Psoas muscle (tissue), 8 donors: ENCODE measurements around the gene SSH3. TPM values are rescaled to one million over a fixed set of nuclear protein-coding genes. Genes with fewer than 3 reads are reported as not detected.

ENCODE experiments used
- ATAC-seq, 4 donors: fragments of 200-7000 bp; cut with Tn5 transposase; one replicate each; pipeline ENCODE4 v1.9.1; 2020; ENCODE audit warnings: moderate library complexity in 3 of 4, mild to moderate bottlenecking in 2 of 4
- DNase-seq, 2 donors: peaks; one replicate each; pipeline ENCODE4 v3.0.0-alpha.2; 2020
- H3K27ac ChIP-seq: fragments of 200-600 bp; one replicate; pipeline ENCODE4 v1.8.0; 2022
- H3K27me3 ChIP-seq, 3 donors: fragments of 200-600 bp in 1 of 3; one replicate each; pipeline versions ENCODE4 v1.6.1 to v1.8.0; 2013 to 2022; ENCODE audit warnings: low read length in 2 of 3, mild to moderate bottlenecking in 2 of 3, moderate library complexity in 1 of 3; ENCODE audit not compliant: insufficient read depth in 3 of 3
- H3K36me3 ChIP-seq, 2 donors: fragments of 200-600 bp in 1 of 2; one replicate each; pipeline versions ENCODE4 v1.6.1 to v1.8.0; 2013 to 2022; ENCODE audit warnings: low read depth in 1 of 2, mild to moderate bottlenecking in 1 of 2, moderate library complexity in 1 of 2; ENCODE audit not compliant: insufficient read depth in 1 of 2
- H3K4me1 ChIP-seq: fragments of 200-600 bp; one replicate; pipeline ENCODE4 v1.8.0; 2022
- H3K4me3 ChIP-seq: fragments of 200-600 bp; one replicate; pipeline ENCODE4 v1.8.0; 2022; ENCODE audit warnings: mild to moderate bottlenecking
- H3K9me3 ChIP-seq: fragments of 200-600 bp; one replicate; pipeline ENCODE4 v1.8.0; 2022
- CTCF ChIP-seq: fragments of 200-600 bp; IDR thresholded peaks from one replicate; pipeline ENCODE4 v1.8.0; 2022; ENCODE audit warnings: antibody characterized with exemption
- WGBS, 3 donors: extraction: QIAGEN DNeasy Blood & Tissue Kit; methylation state at CpG; one replicate each; pipeline versions ENCODE4 v1.1.6 to v1.1.7; 2013; 5-methylcytosine and 5-hydroxymethylcytosine counted together
- intact Hi-C, 2 donors: fragments of 100-400 bp; cut with DNase I; formaldehyde crosslinking; loops; one replicate each; pipeline versions ENCODE4 v1.11.0 to v1.14.2; 2022
- polyA plus RNA-seq, 3 donors: library from polyadenylated mRNA; stranded (reverse); fragments of 200-250 nt; gene quantifications; one replicate each; pipeline ENCODE4 v1.2.3, GENCODE V29; 2013
- total RNA-seq, 4 donors: library from RNA; stranded (reverse); fragmentation: NEBNext Ultra II Directional in 2 of 4; extraction: Animal tissue kit (Norgen Biotek cat#: 25700) in 2 of 4; gene quantifications; one replicate each; pipeline versions ENCODE4 v1.2.1 to v1.2.4, GENCODE V29; 2021 to 2023
- donor health status: healthy with polysubstance abuse.
- donor health status: DM: no; HTN: no; CAD: no; lungs with moderate emphysema.
- donor health status: Bipolar disorder and iron deficiency.
- donor health status: healthy.
- donor health status: DM: yes; HTN: yes; CAD: no.
- donor health status: DM: no; HTN: no; CAD: no.
- donor health status: DM: no; HTN: no; CAD: no.
- donor health status: DM: yes; HTN: yes; CAD: no.

The SSH3 gene
- total and polyA plus RNA-seq, 7 donors = 3.0 to 10.1 (median 5.0) TPM

DNA sequence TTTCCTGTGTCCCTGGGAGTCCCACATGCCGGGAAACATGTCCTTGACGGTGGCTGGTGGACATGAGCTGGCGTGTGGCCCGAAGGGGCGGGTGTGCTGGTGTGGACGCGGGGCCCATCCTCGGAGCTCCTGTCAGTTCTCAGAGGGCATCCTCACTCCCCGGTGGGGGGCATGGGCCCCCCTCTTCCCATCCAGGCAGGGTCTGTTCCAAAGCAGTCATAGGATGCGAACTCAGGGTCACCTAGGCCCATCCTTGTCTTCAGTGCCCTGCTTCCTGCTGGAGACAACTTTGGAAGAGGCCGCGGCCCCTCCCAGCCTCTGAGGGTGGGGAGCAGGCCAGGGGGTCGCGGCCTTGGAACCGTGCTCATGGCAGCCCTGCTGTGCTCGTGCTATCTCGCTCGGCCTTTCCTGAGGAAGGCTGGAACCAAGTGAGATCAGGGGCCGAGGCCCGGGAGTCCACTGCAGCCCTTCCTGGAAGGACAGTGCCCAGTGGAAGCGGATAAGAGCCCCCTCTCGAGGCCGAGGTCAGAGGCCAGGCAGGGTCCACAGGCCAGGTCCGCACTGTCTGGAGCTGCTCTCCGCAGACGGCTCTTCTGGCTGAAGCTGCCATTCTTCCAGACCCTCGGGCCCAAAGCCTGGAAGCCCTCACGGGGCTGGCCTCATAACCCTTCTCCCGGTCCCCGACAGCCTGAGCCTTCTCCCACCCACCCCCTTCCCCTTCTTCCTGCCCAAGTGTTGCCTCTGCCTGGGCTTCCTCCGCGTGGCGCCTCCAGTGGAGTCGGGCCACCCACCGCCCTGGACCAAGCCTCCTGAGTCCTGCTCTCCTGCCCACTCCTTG is 28.3 kb upstream of the SSH3 start:
- intact Hi-C loops = no loop called here
- peak; percentile 68 to 76 for DNase-seq
- no peak for ATAC-seq
- H3K27ac ChIP-seq = peak overlapping the region; percentile 71
- peaks cover 80% of the 10 kb centered on the region for H3K4me1 ChIP-seq
- 49 to 52% (median 51%) methylated on average over 34 to 35 of the region's 35 CpGs for WGBS, 3 donors
- H3K4me3 ChIP-seq = peak overlapping the region; percentile 28
- H3K27me3 ChIP-seq = no peaks in the 10 kb centered on the region
- H3K36me3 ChIP-seq = peaks cover 0 to 17% of the 10 kb centered on the region in 2 donors
- H3K9me3 ChIP-seq = no peaks in the 10 kb centered on the region
- TF ChIP-seq CTCF = no peak

DNA sequence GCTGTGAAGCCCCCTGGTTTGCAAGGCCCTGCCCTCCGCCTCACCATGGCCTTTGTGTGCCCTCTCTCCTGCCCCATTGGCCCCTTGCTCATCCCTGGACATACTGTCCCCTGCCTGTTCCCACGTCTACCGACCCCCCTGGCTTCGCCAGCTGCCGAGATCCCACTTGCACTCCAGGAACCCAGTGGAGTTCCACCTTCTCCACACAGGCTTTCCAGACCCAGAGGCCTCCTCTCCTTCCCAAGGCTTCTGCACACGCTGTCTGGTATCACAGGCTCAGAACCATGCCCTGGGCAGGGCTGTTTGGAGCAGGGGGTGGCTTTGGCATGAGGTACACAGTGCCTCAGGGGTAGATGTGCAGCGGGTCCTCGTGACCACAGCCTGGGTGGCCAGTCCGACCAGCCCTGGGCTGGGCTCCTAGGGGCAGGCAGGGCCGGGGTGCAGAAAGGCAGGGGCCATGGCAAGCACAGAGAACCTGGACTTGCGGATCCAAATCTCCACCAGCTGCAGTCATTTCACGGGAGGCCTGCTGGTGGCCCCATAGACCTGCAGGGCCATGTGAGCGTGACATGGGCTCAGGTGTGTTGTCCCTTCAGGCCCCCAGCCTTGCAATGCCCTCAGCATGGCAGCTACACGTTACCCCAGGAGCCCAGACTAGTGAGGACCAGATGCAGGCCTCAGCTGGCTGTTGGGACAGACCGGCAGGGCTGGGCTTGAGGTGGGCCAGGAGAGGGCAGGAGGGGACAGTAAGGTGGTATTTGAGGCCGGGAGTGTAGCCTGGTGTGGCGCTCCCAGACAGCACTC is 27.5 kb upstream of the SSH3 start:
- peak in 1 of 2 donors; percentile 41 for DNase-seq
- Histone ChIP-seq H3K27me3 (no peaks in the 10 kb centered on the region), H3K4me1 (peaks cover 74% of the 10 kb centered on the region), H3K4me3 (peak overlapping the region; percentile 28), H3K27ac (peak overlapping the region; percentile 71), H3K36me3 (peaks cover 0 to 25% of the 10 kb centered on the region in 2 donors), H3K9me3 (no peaks in the 10 kb centered on the region)
- WGBS, 3 donors = 71 to 84% (median 75%) methylated on average over 17 of the region's 17 CpGs
- intact Hi-C loops = no loop called here
- TF ChIP-seq CTCF = no peak
- no peak for ATAC-seq

DNA sequence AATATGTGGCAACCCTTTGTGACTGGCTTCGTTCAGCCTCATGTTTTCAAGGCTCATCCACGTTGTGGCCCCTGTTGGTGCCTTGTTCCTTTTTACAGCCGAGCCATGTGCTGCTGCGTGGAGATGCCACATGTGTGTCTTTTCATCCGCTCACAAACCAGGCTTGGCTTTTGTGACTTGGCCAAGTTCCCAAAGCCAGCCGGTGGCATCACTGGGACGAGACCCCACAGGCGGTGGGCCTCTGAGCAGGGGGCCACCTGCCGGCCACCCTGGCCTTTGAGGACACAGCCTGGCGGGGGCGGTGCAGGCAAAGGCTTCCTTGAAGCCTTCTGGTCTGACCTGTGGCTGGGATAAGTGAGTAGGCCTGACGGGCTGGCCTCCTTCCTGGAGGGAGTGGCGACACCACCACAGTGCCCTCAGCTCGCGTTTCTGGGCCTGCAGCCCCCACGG is 26.5 kb upstream of the SSH3 start:
- Histone ChIP-seq H3K36me3 (peaks cover 0 to 35% of the 10 kb centered on the region in 2 donors), H3K27me3 (no peaks in the 10 kb centered on the region), H3K4me1 (peaks cover 64% of the 10 kb centered on the region), H3K9me3 (no peaks in the 10 kb centered on the region), H3K27ac (peak overlapping the region; percentile 88), H3K4me3 (peak overlapping the region; percentile 56)
- ATAC-seq = peak; percentile 39 to 67 (median 60)
- DNase-seq = peak; percentile 63 to 72
- TF ChIP-seq CTCF = peak; percentile 24
- 25 to 26% (median 26%) methylated on average over 14 to 16 of the region's 16 CpGs for WGBS, 3 donors
- intact Hi-C loops = no loop called here

DNA sequence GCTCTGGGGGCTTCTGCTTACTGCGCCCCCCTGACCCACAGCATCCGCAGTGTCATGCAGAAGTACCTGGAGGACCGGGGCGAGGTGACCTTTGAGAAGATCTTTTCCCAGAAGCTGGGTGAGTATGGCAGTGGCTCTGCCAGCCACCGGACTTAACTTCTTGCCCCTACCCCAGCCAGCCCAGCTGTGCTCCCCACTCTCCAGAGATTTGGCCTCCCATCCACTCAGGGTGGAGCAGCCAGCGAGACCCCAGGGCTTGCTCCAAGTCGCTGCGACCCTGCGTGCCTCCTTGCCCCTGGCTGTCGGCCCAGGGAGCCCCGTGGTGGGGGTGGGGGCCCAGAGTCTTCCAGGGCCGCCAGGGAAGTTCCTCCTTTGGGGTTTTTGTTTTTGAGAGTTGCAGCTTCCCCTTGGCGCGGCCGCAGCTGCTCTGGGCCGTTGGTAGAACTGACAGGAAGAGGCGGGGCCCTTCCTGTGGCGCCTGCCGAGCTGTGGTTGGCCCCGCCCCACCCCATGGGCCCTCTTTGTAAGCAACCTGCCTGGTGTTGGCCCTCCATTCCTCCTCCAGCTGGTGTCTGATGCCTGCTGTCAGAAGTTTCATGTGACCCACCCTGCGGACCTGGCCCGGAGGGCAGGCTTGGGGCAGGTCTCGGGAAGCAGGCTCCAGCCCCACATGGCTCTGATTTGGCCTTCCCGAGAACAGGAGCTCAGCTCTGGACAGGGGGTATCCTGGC is 25.9 kb upstream of the SSH3 start:
- H3K27me3 ChIP-seq = no peaks in the 10 kb centered on the region
- peak overlapping the region; percentile 56 for H3K4me3 ChIP-seq
- no peak for TF ChIP-seq CTCF
- peak overlapping the region; percentile 88 for H3K27ac ChIP-seq
- H3K36me3 ChIP-seq = peaks cover 0 to 41% of the 10 kb centered on the region in 2 donors
- peaks cover 58% of the 10 kb centered on the region for H3K4me1 ChIP-seq
- intact Hi-C loops = no loop called here
- WGBS, 3 donors = 13 to 19% (median 14%) methylated on average over 23 to 24 of the region's 24 CpGs
- DNase-seq (peak; percentile 93 to 94), ATAC-seq (peak; percentile 83 to 94 (median 86))
- no peaks in the 10 kb centered on the region for H3K9me3 ChIP-seq
